Esophagus mucosa (tissue), 1 donor: ENCODE data around the gene OVCA2. TPM values are rescaled to one million over a fixed set of nuclear protein-coding genes. Genes with fewer than 3 reads are reported as not detected.

Experiments
- ATAC-seq: fragments of 200-7000 bp; cut with Tn5 transposase; one replicate; pipeline ENCODE4 v1.9.1; 2020
- total RNA-seq: library from RNA; stranded (reverse); gene quantifications from one replicate; pipeline ENCODE4 v1.2.4, GENCODE V29; 2023
- donor health status: DM: yes; HTN: yes; CAD: no.

The OVCA2 gene
- total RNA-seq, 1 donor from 2014 or later: 32.3 TPM

DNA sequence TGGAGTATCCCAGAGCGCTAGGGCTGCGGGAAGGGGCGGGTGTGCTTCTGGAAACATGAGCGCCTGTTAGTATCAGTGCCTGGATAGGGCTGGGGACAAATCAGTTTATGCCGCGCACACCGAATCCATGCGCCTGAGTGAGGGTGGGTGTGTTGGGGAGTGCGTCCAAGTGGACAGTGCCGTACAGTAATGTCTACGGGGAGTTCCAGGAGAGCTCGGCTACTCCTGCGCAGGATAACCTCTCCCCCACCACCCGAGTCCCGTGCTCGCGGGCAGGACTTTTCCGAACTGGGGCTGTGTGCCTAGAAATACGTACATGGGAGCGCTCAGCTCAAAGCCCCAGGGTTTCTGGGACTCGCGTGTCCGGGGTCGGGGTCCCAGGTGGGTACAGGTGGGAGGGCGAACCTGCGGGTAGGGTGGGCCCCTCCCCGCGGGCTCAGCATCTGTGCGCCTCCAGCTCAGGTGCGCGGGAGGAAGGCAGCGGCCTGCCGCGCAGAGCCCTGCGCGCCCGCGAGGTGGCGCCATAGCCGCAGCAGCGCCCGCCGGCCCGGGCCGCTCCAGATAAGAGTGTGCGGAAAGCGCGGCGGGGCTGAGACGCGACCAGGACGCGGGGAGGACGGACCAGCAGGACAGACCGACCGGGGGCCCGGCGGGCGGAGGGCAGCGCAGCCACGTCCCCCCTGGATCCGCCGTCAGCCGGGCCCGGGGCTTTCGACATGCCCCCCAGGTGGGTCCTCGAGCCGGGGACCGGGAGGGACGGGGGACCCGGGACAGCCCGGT, 12.9 kb downstream of the OVCA2 start, which contains the start of gene HIC1:
Gene HIC1 (plus strand): TSS at position 592 of the 780 bp plus-strand sequence. CDS start 1,588 bp downstream, outside the sequence.
- ATAC-seq: peak; percentile 61

- no peak for ATAC-seq
These were observed 13.7 kb downstream of the OVCA2 start for GRCh38 chr17:2055292-2056205.

GRCh38 chr17:2056206-2057174, 14.7 kb downstream of the OVCA2 start:
- ATAC-seq: no peak

DNA sequence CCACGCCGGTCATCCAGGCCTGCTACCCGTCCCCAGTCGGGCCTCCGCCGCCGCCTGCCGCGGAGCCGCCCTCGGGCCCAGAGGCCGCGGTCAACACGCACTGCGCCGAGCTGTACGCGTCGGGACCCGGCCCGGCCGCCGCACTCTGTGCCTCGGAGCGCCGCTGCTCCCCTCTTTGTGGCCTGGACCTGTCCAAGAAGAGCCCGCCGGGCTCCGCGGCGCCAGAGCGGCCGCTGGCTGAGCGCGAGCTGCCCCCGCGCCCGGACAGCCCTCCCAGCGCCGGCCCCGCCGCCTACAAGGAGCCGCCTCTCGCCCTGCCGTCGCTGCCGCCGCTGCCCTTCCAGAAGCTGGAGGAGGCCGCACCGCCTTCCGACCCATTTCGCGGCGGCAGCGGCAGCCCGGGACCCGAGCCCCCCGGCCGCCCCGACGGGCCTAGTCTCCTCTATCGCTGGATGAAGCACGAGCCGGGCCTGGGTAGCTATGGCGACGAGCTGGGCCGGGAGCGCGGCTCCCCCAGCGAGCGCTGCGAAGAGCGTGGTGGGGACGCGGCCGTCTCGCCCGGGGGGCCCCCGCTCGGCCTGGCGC, 15.4 kb downstream of the OVCA2 start:
- ATAC-seq: no peak

- ATAC-seq: no peak
These were observed 16.2 kb downstream of the OVCA2 start for GRCh38 chr17:2057760-2058585.

DNA sequence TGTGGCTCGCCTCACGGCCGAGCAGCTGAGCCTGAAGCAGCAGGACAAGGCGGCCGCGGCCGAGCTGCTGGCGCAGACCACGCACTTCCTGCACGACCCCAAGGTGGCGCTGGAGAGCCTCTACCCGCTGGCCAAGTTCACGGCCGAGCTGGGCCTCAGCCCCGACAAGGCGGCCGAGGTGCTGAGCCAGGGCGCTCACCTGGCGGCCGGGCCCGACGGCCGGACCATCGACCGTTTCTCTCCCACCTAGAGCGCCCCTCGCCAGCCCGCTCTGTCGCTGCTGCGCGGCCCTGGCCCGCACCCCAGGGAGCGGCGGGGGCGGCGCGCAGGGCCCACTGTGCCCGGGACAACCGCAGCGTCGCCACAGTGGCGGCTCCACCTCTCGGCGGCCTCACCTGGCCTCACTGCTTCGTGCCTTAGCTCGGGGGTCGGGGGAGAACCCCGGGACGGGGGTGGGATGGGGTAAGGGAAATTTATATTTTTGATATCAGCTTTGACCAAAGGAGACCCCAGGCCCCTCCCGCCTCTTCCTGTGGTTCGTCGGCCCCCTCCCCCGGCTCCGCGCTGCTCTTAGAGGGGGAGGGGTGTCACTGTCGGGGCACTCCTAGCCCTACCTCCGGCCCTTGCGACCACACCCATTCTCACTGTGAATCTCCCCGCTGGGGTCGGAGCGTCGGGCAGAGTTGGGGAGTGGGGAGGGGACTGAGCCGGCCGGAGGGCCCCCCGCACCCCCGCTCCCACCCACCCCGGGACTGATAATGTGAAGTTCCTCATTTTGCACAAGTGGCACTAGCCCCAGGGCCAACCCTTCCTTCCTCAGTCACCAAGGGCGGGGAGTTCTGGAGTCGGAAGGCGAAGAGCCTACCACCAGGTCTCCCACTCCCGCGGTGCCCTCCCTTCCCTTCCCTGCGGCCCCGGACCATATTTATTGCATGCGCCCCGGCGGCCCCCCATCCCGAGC, 17.0 kb downstream of the OVCA2 start:
- peak; percentile 55 for ATAC-seq

DNA sequence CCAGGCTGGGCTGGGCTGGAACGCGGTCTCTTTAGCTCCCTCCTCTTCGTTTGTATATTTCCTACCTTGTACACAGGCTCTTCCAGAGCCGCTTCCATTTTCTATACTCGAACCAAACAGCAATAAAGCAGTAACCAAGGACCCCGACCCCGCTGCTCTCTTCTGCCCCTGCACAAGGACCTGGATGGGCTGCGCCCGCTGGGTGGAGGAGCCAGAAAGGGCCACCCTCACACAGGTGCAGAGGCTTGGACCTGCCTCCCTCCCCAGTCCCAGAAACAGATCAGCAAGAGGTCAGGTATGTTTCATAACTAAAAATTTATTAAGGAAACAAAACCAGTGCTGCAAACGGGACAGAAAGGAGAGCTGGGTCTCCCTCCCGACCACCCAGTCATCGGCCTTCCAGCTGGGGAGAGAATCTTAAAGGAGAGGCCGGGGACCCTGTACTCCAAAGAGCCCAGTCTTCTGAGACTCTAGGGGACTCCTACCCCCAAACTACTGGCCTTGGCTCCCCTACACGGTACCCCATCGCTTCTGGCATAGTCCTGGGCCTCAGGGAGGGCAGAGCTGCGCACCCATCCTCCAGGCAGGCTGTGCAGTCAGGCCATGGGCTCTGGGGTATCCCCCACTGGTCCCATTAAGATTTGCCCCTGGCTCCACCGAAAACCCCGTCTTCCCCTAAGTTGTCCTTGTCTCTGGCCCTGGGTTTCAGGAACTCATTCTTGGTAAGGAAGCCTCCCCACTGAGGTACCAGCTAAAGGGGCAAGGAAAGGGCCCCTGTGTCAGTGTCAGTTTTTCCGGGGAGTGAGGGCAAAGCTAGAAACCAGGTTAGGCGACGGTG, 17.9 kb downstream of the OVCA2 start:
- ATAC-seq: no peak

- no peak for ATAC-seq
These were observed 18.5 kb downstream of the OVCA2 start for GRCh38 chr17:2060385-2060658.

DNA sequence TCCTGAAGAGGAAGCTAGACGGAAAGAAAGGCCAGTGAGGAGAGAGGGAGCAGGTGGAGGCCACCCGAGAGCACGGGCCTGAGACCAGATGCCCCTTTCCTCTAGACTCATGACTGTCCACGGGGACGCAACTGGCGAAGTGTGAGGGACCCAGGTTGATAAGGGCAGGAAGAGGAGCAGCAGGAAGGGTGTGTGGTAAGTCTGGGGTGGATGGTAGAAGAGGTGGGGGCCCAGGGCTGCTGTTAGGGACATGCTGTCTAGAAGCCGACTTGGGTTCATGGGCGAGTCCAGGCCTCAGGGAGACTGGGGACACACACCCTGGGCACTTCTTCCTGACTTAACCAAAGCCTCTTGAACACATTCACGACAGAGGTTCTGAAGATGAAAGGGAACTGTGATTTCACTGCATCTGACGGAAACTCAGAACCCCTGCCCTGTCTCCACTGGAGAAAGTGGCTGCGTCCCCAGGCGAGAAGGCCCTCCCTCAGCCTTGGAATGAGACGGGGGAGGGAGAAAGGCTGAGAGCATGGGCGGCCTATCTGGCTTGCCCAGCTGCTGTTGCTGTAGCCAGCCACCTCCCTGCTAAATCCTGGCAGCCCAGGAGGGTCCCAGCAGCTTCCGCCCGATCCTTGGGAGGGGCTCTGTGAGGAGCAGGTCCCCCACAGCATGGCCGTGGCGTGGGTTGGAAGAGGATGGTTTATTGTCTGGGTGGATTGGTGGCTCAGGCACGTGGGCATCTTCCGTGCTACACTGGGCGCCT, 19.0 kb downstream of the OVCA2 start:
- ATAC-seq: no peak

DNA sequence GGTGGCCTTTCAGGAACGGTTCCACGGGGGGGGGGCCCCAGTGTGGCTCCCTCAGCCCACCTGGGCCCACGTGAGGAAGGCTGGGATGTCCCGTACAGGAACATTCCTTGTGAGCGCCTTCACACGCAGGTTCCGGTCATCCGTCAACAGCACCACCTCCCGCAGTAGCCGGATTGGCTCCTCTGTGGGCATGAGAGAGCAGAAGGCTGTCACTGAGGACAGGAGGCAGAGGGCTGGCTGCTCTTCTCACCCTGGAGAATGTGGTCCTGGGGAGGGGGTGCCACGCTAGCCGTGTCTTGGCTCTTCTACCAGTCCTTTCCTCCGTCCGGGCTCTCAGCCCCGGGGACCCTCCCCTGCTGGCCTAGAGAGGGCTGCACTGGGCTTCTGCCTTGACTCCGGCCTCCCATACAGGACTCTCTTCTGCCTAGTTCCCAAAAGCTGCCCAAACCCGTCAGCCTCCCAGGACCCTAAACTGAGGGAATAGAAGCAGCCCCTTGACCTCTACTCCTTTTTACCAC, 19.7 kb downstream of the OVCA2 start:
- no peak for ATAC-seq

DNA sequence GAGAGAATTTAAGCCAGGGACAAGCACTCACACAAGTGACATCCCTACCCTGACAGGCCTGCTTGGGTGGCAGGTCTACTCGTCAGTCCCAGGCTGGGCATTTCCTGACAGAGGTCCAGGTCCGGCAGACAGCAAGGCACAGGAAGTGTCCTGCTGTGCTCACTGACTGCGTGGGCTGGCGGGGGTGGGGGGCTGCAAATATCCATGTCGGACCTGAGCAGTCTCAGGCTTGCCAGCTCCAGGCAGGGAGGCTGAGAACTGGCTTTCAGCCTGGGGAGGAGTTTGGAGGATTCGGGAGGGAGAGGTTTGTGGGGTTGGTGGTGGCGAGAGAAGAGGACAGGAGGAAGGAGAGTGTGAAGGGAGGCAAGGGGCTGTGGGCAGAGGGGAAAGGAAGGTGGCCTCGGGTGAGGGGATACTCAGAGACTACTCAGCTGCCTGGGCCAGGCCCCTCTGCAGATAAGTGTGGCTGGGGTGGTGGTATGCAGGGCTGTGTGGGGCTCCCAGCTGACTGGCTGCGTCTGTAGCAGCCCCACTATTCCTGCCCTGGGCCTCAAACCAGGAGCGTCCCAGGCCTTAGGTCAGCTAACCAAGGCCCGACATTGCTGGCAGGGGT, 20.9 kb downstream of the OVCA2 start:
- no peak for ATAC-seq

DNA sequence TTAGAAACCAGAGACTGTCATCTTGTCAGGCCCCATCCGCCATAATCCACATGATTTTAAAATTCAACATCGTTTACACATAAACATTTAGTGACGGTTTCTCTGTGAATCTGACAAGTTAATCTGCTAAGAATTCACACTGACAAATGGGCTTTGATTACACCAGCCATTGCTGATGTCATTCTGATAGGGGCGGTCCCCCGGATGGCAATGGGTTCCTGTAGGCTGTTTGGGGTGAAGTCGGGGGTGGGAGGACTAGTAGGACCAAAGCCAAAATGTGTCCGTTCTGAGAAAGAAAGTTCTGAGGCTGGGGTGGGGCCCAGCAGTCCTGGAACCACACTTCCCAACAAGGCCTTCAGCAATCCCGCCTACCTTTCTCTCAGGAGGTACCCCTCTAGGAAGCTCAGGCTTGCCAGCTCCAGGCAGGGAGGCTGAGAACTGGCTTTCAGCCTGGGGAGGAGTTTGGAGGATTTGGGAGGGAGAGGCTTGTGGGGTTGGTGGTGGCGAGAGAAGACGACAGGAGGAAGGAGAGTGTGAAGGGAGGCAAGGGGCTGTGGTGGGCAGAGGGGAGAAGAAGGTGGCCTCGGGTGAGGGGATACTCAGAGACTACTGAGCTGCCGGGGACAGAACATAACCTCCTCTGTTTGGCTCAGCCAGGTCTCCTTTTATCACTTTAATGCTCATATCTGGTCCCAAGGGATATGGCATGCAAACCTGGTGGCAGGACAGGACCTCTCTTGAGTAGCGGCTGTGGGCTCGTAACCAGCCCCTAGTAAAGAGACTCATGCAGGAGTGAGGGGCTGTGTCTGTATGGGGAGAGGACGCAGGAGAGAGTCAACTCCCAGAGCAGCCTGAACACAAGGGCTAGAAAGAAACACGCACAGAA, 21.7 kb downstream of the OVCA2 start:
- ATAC-seq: no peak

GRCh38 chr17:2064147-2064489, 22.3 kb downstream of the OVCA2 start:
- no peak for ATAC-seq

- ATAC-seq: no peak
These were observed 22.7 kb downstream of the OVCA2 start for GRCh38 chr17:2064520-2064971.

GRCh38 chr17:2064980-2065785, 23.4 kb downstream of the OVCA2 start:
- peak; percentile 39 for ATAC-seq

DNA sequence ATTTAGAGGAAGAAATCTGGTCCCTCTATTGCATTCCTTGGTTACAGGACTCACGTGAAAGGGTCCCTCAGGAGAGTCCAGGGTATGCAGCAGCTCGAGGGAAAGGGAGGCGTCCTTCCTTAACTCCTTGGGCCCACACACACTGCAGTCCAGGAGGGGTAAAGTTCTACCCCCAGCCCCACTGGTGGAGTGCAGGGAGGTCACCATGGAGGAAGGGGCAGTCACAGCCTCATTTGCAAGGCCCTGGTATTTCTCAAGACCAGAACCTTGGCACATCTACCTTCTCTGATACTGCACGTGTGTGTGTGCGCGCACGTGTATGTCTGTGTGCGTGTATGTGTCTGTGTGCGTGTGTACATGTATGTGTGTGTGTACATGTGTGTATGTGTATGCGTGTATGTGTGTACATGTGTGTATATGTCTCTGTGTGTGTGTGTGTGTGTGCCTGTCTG, 24.2 kb downstream of the OVCA2 start:
- no peak for ATAC-seq
